ENCODE data around the gene AFP. TPM values are rescaled to one million over a fixed set of nuclear protein-coding genes. Genes with fewer than 3 reads are reported as not detected.

Gene AFP
- total and polyA plus RNA-seq, 2 of the 4 experiments (the other 2 are of a cell fraction) = 0.87 to 1.3 TPM

DNA sequence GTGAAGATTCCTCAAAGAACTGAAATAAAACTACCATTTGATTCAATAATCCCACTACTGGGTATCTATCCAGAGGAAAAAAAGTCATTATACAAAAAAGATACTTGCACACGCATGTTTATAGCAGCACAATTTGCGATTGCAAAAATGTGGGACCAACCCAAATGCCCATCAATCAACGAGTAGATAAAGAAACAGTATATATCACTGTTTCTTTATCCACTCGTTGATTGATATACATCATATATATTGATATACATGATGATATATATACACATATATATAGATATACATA, 13.6 kb upstream of the AFP start:
- Histone ChIP-seq H2BK20ac (ENCODE audit: low read depth, low read length) (no peak overlapping the region), H3K4ac (ENCODE audit: low read depth, low read length) (no peak overlapping the region), H4K5ac (ENCODE audit: low read depth, low read length) (no peak overlapping the region), H3K27ac (ENCODE audit: insufficient read depth, low read length) (no peak overlapping the region), H3K36me3 (ENCODE audit: control insufficient read depth, insufficient read depth, low read length) (no peaks in the 10 kb centered on the region), H2AFZ (replicated peaks; ENCODE audit: low read length, poor library complexity) (no peak overlapping the region), H2BK120ac (ENCODE audit: low read depth, low read length) (no peak overlapping the region), H3K23ac (ENCODE audit: low read depth, low read length) (no peak overlapping the region), H2BK15ac (ENCODE audit: low read depth, low read length) (no peak overlapping the region), H3K27me3 (ENCODE audit: control insufficient read depth, insufficient read depth, low read length) (no peaks in the 10 kb centered on the region; the same call in 1 of the 2 replicates), H4K20me1 (ENCODE audit: insufficient read depth, low read length) (no peaks in the 10 kb centered on the region), H2BK5ac (ENCODE audit: low read depth, low read length, poor library complexity, severe bottlenecking) (no peak overlapping the region), H3K9ac (ENCODE audit: low read depth, low read length) (no peak overlapping the region), H3K4me1 (ENCODE audit: control insufficient read depth, insufficient read depth, low read length) (no peaks in the 10 kb centered on the region), H4K91ac (ENCODE audit: insufficient read depth, low read depth, low read length) (no peak overlapping the region), H3K9me1 (ENCODE audit: insufficient read depth, low read length) (no peaks in the 10 kb centered on the region), H3K9me3 (ENCODE audit: control insufficient read depth, insufficient read depth, low read length) (no peaks in the 10 kb centered on the region), H3K4me3 (ENCODE audit: insufficient read depth, low read depth, low read length) (no peak overlapping the region), H3K4me2 (ENCODE audit: low read depth, low read length) (no peak overlapping the region), H2AK9ac (replicated peaks; ENCODE audit: low read depth, low read length, poor library complexity) (no peak overlapping the region), H2AK5ac (ENCODE audit: low read depth, low read length) (no peak overlapping the region), H3K18ac (ENCODE audit: low read depth, low read length) (no peak overlapping the region), H3K56ac (ENCODE audit: extremely low read depth, insufficient read depth, low read length) (no peak overlapping the region), H3K14ac (replicated peaks; ENCODE audit: low read depth, low read length) (no peak overlapping the region), H3K79me1 (ENCODE audit: low read depth in 1 of 2, low read length in 2 of 2) (no peaks in the 10 kb centered on the region), H4K8ac (ENCODE audit: low read depth in 2 of 2, low read length in 2 of 2) (no peak overlapping the region)
- WGBS, 2 experiments (ENCODE audit: extremely low coverage in 2 of 2, insufficient read length in 1 of 2) = no CpG with 5 or more reads among the region's 4 CpGs
- intact Hi-C loops (cut with micrococcal nuclease) (no loop called here), dilution Hi-C loops (cut with HindIII; ENCODE audit: low sequenced_read_pairs, unreplicated experiment) (no loop called here), in situ Hi-C loops (cut with MboI; ENCODE audit: low sequenced_read_pairs) (no loop called here)
- DNase-seq = no peak
- ChIA-PET POLR2A (ENCODE audit: unreplicated experiment) (interaction anchor here (0.6 kb wide), 1 partner anchor 12 kb away, joined by 4 read pairs; no protein-coding TSS in a partner anchor), CTCF (no interaction called here)
- TF ChIP-seq CHD1 (IDR thresholded peaks at IDR 0.05; ENCODE audit: low read depth, low read length) (no peak), FOS (IDR thresholded peaks at IDR 0.05; ENCODE audit: low read depth, low read length) (no peak), CEBPB (IDR thresholded peaks at IDR 0.05; ENCODE audit: low read depth, low read length) (no peak)
- TF ChIP-seq, protein P1, sequence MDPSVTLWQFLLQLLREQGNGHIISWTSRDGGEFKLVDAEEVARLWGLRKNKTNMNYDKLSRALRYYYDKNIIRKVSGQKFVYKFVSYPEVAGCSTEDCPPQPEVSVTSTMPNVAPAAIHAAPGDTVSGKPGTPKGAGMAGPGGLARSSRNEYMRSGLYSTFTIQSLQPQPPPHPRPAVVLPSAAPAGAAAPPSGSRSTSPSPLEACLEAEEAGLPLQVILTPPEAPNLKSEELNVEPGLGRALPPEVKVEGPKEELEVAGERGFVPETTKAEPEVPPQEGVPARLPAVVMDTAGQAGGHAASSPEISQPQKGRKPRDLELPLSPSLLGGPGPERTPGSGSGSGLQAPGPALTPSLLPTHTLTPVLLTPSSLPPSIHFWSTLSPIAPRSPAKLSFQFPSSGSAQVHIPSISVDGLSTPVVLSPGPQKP (IDR thresholded peaks at IDR 0.05; ENCODE audit: borderline replicate concordance, low read depth, low read length) = no peak
- ATAC-seq (ENCODE audit: low read depth) = no peak
- no TSS peak for BruUV-seq (replicated peaks)
